HG03432 (cell line): ENCODE measurements around the gene NEURL4.
"Not testable (repeated sequence)": the region's sequence is repeated elsewhere in the genome, so short reads cannot be mapped to it uniquely, and the experiment has no call there.

Experiments used
- ATAC-seq: cut with Tn5 transposase; IDR thresholded peaks from one replicate; pipeline ENCODE4 v1.9.1; 2021; ENCODE audit warnings: mild to moderate bottlenecking, moderate library complexity; ENCODE audit not compliant: unreplicated experiment

NEURL4 gene

DNA sequence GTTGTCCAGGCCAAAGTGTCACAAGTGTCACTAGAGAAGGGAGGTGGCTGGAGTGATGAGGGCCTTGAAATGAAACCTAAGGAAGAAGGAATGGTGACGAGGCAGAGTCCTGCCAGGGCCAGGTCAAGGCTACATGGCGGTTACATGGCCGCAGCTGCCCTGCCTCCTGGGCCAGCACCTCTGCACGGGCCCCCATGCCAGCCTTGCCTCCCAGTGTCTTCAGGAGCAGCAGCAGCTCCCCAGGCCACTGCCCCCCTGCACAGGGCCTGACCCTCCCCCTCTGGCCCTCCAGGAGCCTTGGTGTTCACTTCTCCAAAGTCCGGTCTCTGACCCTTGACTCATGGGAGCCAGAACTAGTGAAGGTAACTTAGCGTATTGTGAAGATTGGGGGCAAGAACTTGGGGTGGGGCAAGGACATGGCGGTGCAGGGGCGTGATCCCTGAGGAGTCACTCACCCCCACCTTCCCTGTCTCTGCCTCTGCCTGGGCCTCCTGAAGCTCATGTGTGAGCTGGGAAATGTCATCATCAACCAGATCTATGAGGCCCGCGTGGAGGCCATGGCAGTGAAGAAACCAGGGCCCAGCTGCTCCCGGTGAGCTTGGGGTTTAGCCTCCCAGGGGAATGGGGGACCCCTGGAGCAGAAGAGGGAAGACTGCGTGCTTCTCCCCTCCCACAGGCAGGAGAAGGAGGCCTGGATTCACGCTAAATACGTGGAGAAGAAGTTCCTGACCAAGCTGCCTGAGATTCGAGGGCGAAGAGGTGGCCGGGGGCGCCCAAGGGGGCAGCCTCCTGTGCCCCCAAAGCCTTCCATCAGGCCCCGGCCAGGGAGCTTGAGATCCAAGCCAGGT is 18.7 kb upstream of the NEURL4 start:
- no peak for ATAC-seq

GRCh38 chr17:7346761-7347614 is 17.9 kb upstream of the NEURL4 start:
- no peak for ATAC-seq

GRCh38 chr17:7343250-7343649 is 14.1 kb upstream of the NEURL4 start:
- no peak for ATAC-seq

- ATAC-seq = no peak
Measured at GRCh38 chr17:7341842-7342241, 12.7 kb upstream of the NEURL4 start.

DNA sequence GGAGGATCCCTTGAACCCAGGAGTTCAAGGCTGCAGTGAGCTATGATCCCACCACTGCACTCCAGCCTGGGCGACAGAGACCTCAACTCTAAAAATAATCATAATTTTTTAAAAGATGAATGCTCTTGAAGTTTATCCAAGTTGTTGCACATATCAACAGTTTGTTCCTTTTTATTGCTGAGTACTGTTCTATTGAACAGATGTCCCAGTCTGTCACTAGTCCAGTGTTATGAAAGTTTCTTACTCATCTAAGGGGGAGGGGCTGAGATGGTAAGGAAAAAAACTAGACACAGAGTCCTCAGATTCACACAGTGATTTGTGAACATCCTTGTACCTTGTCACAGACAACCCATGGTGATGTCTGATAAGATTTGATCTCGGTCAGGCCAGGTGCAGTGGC is 11.0 kb upstream of the NEURL4 start:
- ATAC-seq = no peak

DNA sequence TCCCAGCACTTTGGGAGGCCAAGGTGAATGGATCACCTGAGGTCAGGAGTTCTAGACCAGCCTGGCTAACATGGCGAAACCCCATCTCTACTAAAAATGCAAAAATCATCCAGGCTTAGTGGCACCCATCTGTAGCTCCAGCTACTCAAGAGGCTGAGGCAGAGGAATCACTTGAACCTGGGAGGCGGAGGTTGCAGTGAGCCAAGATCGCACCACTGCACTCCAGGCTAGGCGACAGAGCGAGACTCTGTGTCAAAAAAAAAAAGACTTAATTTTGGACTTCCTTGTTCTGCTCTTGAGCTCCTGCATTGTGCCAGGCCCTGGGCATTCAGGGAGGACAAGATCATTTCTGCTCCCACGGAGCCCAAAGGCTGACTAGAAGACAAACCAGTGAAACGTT is 8.5 kb upstream of the NEURL4 start:
- ATAC-seq = not testable (repeated sequence)

DNA sequence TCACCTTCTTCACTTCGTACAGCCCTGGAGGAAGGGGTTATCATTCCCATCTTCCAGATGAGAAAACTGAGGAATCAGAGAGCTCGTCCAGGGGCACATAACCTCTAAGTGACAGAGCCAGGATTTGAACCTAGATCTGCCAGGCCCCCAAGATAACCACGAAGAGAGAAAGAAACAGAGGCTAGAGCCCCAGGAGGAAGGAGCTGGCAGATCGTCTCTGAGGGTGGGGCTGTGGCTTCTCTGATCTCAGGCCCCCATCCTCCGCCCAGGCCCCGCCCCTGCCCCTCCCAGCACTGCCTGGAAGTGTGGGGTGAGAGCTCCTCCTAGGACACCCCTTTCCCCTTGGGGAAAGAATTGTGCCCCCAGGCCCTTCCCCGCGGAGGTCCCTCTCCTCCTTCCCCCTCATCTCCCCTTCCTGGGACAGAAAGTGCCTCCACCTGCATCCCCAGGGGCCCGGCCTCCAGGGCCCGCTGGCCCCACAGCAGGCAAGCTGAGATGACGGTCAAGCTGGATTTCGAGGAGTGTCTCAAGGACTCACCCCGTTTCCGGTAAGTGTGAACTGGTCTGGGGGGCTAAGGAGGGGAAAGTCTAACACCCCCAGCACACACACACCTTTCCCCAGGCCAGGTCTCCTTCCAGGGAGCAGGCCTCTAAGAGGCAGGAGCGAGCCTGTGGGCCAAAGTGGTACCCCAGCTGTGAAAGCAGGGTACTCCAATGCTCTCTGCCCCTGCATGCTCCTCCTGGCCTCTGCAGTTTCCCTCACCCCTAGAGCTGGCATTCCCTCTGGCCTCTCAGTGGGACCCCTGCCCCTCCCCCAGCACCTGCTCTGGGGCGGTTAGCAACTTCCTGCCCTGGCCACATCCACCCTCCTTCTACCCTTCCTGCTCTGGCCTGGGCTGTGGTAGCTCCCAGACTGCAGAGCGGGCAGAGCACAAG is 7.4 kb upstream of the NEURL4 start, which contains the start of gene ACAP1:
TSS of gene ACAP1 (plus strand) at position 290 of the 936 bp plus-strand sequence. CDS start at position 496, 206 bp downstream.
- peak; percentile 65 for ATAC-seq

- not testable (repeated sequence) for ATAC-seq
Measured at GRCh38 chr17:7335765-7336164, 6.6 kb upstream of the NEURL4 start.

- no peak for ATAC-seq
Measured at GRCh38 chr17:7334938-7335538, 5.9 kb upstream of the NEURL4 start.

- ATAC-seq = not testable (repeated sequence)
Measured at GRCh38 chr17:7332600-7333069, 3.5 kb upstream of the NEURL4 start.

DNA sequence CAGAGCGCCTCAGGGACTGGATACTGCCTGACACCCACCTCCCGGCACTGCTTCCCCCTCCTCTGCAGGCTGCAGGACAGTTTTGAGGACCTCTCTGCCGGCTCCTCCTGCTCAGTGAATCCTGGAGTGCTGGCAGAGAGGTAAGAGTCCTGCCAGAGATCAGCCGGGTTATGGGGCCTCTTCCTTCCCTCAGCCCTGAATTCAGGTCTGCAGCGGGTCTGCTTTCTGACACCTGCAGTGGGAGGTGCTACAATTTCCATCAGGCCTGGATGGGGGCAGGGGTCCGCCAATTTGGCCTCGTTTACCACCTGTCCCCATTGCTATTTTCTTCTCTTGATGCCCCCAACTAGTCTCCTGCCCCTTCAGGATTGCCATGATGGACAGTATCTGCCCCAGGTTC is 3.0 kb upstream of the NEURL4 start:
- ATAC-seq = no peak

DNA sequence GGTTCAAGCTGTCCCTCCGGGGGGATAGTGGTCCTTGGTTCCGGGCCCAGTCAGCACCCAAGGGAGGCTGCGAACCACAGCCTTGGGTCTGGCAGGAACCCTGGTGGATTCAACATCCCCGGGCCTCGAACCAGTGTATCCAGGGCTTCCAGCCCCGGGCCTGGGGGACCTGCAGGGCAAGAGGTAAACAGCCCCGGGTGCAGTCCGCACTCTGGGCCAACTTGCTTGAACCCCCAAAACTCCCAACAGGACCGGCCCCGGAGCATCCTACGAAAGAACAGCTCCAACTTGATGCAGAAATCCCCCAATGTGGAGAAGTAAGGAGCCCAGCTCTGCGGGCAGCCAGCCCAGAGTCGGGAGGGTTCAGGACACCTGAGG is 1.5 kb upstream of the NEURL4 start:
- no peak for ATAC-seq

DNA sequence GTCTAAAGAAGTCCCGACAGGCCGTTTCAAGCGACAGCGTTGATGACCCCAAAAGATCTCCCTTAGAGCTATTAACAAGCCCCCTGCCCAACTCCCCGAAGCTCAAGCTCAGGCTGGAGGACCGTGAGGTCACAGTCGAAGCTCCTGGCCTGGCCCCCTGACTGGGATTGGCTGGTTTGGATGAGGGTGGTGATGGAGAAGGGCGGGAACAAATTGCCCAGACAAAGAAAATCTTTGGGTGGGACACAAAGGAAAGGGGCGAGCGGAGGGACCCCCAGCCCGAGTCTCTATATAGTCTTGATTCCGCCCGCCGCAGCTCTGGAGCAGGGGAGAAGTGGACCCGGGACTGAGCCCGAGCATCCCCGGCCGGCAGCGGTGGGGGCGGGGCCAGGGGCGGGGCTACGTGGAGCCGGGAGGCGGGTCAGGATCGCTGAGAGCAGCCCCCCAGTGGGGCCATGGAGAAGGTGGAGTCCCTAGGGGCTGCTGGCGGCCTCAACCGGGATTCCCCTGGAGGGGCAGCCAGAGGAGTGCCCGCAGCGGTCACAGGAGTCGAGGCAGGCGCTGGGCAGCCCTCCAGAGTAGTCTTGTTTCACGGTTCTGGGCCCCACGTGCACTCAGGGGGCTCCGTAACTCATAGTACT is 982 bp upstream of the NEURL4 start:
- peak; percentile 44 for ATAC-seq

- ATAC-seq = peak; percentile 61
Measured at GRCh38 chr17:7329374-7329996, 350 bp upstream of the NEURL4 start.

DNA sequence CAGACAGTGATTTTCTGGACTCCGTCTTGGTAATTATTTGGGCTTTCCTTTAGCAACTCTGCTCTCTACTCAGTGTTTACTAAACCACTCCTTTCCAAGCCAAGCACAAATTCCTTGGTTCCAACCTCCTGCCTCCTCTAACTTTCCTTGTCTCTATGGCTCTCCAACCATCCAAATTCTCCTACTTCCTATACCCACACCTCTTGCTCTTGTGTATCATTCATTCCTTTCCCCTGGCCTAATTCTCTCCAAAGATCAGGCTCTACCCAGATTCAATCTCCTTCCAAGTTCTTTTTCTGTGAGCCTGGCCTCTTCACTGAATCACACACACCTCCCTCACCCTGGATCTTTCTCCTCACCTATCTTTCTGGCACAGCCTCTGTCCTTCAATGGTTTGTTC is 1.1 kb downstream of the NEURL4 start:
- no peak for ATAC-seq

DNA sequence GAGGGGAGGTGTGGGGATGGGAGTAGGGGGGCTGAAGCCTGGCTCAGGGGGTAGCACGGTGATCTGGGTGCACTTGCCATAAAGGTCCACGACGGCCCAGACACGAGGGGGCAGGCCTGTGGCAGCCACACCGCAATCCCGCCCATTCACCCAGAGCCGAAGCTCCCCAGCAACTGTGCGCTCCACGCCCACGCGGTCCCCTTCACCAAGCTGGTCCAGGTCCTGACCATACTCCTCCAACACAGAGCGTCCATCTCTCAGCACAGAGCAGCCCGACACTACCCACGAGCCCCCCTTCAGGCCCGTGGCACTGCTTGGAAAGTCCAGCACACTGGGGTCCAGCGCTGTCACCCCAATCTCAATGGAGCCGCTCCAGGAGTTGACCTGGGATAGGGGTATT is 1.6 kb downstream of the NEURL4 start:
- no peak for ATAC-seq

DNA sequence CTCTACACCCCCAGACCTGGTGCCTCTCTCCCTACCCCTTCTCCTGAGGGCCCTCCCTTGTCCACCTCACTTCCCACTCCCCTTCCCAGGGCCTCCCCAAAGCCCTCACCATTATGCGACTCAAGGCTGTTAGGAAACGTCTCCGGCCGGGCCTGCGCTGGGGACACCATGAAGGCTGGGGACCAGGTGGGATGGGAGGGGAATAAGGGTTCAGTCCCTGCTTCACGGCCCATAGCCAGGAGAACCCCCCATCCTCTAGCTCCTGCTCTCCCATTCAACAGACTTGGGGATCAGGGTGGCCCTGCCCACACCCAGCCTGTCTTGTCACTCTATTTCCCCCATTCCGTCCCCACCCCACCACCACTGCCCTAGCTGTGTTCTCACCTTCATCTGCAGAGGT is 2.1 kb downstream of the NEURL4 start:
- ATAC-seq = no peak

DNA sequence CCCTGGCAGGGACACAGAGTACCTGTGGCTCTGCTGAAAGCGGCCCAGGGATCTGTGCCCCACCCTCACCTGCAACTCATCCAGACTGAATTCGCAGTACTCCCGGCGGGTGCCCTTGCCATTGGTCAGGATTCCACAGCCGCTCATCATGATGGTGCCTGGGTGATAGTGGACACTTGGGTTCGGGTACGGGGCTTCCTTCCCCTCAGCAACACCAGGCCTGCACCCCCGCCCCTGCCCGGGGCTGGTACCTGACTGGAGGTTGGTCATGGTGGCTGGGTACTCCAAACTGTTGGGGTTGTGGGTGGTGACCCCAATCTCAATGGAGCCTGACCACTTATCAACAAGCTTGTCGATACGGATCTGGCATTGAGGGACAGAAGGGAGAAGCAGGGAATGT is 2.9 kb downstream of the NEURL4 start:
- ATAC-seq = no peak

DNA sequence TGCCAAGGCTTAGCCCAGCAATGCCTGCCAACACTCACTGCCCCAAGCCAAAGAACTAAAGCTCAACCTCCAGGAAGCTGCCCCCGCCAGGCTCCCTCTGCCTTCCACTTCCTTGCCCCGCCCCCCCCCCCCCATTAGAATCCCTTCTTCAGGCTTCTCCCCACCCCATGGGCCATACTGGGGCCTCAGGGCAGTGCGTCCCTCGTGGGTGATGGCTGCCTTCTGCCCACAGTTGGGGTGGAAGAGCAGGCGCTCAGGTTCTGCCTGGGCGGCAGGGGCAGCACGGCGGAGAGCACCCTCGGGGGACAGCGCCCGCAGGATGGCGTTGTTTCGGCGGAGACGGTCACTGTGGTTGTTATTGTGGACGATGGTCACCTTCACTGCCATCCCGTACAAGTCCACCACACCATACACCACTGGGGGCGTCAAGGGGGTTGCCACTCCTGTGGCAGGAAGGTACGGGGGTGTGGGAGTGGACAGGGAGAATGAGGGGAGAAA is 4.1 kb downstream of the NEURL4 start:
- ATAC-seq = no peak
